GM23338 (cell line): ENCODE data around the gene RPL28. TPM values are rescaled to one million over a fixed set of nuclear protein-coding genes. Genes with fewer than 3 reads are reported as not detected.

Experiments used
- CREB1 ChIP-seq: fragments of 250-450 bp; sonication (Bioruptor Pico); IDR thresholded peaks from 2 replicates; pipeline ENCODE4 v1.5.0; 2020; ENCODE audit warnings: low read depth, mild to moderate bottlenecking, moderate library complexity
- CTCF ChIP-seq, 2 experiments: fragments of 200-600 bp in 1 of 2; sonication (generic) in 1 of 2; conservative IDR thresholded peaks; 2 replicates each; pipeline versions ENCODE4 v1.5.1 to v1.6.1; 2016 to 2017; ENCODE audit warnings: antibody characterized with exemption in 2 of 2, low read depth in 2 of 2, mild to moderate bottlenecking in 2 of 2, moderate library complexity in 1 of 2
- ETS1 ChIP-seq: IDR thresholded peaks from 2 replicates; pipeline ENCODE4 v1.6.1; 2016; ENCODE audit warnings: antibody characterized with exemption
- POLR2AphosphoS5 ChIP-seq: IDR thresholded peaks from 2 replicates; pipeline ENCODE4 v1.6.1; 2016; ENCODE audit warnings: antibody characterized with exemption, low read depth
- STAT1 ChIP-seq: IDR thresholded peaks from one replicate; pipeline ENCODE4 v1.6.1; 2016; ENCODE audit warnings: antibody characterized with exemption; ENCODE audit not compliant: unreplicated experiment
- ZNF114 ChIP-seq: fragments of 250-450 bp; sonication (Bioruptor Pico); IDR thresholded peaks from 2 replicates; pipeline ENCODE4 v1.5.0; 2020; ENCODE audit warnings: mild to moderate bottlenecking, moderate library complexity
- ZNF462 ChIP-seq: fragments of 250-450 bp; sonication (Bioruptor Pico); IDR thresholded peaks from 2 replicates; pipeline ENCODE4 v1.5.0; 2020; ENCODE audit warnings: mild to moderate bottlenecking, moderate library complexity
- polyA plus RNA-seq: library from polyadenylated mRNA; unstranded; fragments of >200 nt; fragmentation: Nextera tagmentation; extraction: Ambion mirVana; gene quantifications from 2 replicates; pipeline ENCODE4 v1.2.1, GENCODE V29; 2016
- total RNA-seq: library from RNA; depleted of rRNA; stranded (reverse); fragments of >200 nt; shearing (Covaris generic); gene quantifications from 2 replicates; pipeline ENCODE4 v1.2.3, GENCODE V29; 2014

RPL28 gene
- total and polyA plus RNA-seq, 2 experiments from 2014 or later, result 737 to 1,528 TPM

- TF ChIP-seq ZNF462 (CRISPR knock-in tag) (no peak), ZNF114 (CRISPR knock-in tag) (no peak), CREB1 (CRISPR knock-in tag) (no peak), ETS1 (no peak), POLR2AphosphoS5 (no peak), STAT1 (no peak), CTCF (conservative IDR thresholded peaks at IDR 0.05; ENCODE audit: low read depth in 2 of 2) (no peak)
Observed at GRCh38 chr19:55352040-55352439, 33.7 kb upstream of the RPL28 start (continued).
